Measurements from ENCODE around the gene CHRNG.

Gene CHRNG

DNA sequence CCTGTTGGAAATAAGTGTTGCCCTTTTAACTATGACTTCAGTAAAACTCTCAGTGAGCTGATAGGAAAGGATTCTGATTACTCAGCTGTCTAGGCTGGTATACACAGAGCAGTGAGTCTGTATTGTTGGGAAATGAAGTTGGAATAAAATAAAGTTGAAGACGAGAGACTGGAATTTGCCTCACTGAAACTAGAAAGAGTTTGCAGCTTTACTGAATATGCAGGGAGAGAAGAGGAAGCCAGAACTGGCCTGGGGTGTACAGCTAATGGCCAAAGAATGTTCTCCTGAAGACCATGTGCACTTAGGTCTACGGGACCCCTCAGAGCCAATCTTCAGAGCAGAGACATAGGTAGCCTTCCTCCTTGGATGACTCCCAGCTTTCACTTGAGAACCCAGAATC, 37.5 kb downstream of the CHRNG start:
- DNase-seq (ENCODE audit: low read depth) = peak; percentile 42

DNA sequence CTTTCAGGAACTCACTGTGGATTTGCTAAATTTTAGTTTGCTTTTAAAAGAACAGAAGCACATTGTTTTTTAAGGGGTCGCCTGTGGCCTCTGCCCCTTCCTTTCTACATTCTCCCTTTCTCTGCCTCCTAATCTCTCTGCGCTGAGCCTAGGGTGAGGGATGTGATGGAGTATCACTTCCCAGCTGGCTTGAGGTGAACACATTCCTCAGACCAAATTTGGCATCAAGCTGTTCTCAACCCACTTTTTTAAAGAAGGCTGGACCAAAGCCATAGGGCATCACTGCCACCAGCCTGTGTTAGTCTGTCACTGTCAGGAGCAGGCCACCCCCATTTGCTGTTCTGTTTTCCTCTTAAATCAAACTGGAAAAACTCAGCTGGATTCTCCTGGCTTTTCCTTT, 38.3 kb downstream of the CHRNG start:
- no peak for DNase-seq (ENCODE audit: low read depth)

DNA sequence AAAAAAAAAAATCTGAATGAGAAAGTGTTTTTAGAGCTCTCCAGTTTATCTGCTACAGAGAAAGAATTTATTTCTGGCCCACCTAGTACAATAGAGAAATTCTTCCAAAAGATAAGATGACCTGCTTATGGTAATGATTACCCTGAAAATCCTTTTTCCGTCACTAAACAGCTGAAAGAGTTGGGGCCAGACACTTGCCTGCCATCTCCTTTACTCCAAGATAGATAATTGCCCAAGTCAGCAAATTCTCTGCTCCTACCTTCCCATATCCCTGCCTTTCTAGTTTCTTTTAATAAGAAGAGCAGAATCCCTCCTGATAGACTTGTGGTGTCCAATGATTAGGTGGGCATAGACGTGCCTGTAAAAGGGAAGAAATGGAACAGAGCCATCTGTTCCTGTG, 39.1 kb downstream of the CHRNG start:
- DNase-seq (ENCODE audit: low read depth) = no peak

DNA sequence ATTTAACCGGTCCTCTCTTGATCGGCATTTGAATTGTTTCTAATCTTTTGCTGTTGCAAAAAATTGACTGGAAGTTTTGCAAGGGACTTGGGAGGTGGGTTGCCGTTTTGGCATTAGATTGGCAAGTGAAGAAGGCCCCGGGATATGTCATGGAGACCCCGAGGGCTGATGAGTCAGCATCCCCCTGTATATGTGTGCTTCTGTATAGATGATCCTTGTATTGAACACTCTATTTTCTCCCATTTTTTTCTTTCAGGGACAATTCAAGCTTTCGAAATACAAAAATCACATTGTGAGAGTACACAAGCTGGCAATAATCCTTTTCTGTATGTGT, 41.1 kb downstream of the CHRNG start:
- DNase-seq (ENCODE audit: low read depth) = no peak

DNA sequence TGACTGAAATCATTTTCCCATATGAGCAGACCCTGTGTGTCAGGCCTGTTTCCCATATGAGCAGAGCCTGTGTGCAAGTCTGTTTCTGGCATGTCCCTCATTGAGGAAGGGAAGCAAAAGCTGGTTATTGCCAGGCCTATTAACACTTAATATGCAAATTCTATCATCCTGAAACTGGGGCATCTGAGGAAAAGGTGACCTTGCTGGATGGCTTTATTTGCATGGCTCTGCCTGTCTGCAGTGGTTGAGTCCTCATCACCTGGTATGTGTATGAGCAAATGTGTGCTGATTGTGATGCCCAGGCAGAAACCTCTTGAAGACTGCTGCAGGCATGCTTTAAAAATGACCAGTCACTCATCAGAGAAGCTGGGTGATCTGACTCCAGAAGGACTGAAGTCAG, 42.2 kb downstream of the CHRNG start:
- no peak for DNase-seq (ENCODE audit: low read depth)

DNA sequence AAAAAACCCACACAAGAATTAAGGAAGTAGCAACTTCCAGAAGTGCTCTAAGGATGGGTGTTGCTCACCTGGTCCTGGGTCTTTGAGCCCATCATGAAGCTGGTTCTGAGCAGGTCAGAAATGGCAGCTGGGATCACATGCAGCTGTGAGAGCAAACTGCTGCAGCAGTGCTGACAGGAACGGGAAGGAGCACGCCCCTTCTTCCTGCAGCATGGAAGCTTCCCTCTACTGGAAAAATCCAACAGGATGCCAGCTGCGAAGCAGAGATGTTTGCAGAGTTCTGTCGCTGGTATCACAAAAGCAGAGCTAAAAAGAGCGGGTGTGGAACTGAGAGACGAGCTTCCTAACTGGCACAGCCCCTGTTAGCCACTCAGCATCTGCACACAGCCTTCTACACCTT, 44.7 kb downstream of the CHRNG start:
- no peak for DNase-seq (ENCODE audit: low read depth)

DNA sequence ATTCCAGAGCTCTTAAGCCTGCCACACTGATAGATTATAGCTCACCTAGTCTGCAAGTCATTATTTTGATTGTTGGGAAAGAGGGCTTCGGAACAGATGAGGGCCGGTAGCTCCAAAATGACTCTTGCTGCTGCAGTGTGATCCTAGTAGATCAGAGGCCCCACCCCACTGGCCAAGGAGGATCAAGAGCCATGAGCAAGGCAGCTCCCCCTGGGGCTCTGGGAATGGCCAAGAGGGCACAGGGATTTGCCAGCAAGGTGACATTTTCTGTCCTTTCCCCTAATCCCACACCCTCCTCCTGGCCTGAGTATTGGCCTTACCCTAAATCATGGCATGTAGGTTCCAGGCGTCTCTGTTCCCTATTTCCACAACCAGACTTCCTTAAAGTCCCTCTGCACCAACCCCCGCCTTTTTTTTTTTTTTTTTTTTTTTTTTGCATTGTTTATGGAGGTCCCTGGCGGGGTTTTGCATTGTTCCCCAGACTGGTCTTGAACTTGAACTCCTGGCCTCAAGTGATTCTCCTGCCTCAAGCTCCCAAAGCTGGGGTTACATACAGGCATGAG, 47.5 kb downstream of the CHRNG start:
- DNase-seq (ENCODE audit: low read depth) = no peak

DNA sequence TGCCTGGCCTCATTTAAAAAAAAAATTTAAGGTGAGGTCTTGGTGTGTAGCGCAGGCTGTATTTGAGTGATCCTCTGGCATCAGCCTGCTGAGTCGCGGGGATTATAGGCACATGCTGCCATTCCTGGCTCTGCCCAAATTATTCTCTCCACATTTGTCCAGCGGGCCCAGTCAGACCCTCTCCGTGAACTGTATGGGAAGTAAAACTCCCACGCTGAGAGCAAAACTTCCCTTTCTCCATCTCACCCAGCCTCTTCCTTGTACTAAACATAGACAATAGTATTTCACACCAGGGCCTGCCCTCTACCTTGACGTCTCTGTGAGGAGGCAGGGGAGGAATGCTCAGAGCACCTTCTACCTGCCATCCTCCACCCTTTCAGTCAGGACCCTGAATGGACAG, 48.0 kb downstream of the CHRNG start:
- no peak for DNase-seq (ENCODE audit: low read depth)

DNA sequence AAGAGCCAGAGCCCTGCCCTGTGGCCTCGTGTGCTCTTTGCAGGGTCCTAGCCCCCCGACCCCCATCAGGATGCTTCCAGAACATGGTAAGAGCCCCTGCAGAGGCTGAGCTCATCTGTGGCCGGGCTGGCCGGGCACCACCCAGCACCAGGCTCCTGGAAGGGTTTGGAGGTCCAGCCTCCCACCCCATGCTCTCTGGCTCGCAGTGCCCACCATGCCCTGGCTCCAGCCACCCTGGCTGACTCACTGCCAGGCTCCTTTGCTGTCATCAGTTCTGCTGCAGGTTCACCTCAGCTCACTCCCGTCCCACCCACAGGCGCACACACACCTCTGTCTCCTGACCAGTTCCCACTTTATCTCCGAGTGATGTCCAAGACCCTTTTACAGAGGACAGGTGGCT, 48.5 kb downstream of the CHRNG start:
- DNase-seq (ENCODE audit: low read depth) = no peak

DNA sequence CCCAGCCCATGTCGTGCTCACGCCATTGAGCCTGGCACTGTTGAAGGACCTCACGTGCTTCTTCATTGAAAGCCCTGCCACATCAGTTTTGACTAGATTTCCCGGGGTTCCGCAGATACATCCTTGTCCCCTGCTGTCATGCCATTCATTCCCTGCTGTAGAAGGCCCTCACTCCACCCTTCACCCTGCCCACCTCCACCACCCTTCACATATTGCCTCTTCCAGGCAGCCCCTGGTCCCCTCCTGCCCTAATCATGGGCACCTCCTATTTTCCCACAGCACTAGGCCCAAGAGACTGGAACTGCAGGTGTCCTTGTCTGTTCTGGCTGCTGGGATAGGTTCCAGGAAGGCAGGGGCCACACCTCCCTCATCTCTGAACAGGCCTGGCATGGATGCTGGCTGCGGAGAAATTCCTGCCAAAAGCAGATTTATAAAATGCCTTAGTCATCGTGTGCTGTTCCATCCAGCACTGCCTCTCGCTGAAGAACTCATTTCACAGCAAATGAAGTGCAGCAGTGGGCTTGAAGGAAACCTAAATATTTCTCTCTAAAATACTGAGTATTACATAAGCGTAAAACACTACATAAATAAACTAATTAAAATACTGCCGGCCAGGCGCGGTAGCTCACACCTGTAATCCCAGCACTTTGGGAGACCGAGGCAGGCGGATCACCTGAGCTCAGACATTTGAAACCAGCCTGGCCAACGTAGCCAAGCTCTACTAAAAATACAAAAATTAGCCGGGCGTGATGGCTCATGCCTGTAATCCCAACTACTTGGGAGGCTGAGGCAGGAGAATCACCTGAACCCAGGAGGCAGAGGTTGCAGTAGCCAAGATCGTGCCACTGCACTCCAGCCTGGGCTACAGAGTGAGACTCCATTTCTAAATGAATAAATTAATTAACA, 49.4 kb downstream of the CHRNG start:
- peak; percentile 80 for DNase-seq (ENCODE audit: low read depth)

DNA sequence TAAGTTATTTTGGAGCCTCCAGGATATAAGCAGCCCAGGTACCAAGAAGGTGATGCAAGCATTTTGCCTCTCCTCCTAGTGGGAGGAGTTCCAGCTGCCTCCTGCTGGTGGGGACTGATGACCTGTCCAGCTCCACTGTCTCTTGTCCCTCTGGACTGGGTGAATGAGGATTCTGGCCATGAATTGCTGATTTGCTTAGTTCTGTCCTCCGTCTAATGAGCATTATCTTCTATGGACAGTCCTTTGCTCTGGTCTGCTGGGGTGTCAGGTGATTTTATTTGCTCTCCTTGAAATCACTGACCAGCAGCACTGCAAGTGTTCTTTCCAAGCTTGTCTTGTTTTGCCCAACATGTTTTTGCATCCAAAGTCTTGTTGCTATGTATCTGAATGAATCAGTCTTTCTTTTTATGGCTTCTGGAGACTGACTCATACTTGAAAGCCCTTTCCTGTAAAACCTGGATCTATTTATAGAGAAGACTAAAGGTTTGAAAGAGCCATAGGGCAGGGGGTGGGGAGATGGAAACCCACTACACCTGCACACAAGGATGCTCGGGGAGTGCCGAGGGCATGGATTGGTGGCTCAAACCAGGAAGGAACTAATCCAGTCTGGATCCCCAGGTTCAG, 53.4 kb downstream of the CHRNG start:
- peak; percentile 91 for DNase-seq (ENCODE audit: low read depth)

DNA sequence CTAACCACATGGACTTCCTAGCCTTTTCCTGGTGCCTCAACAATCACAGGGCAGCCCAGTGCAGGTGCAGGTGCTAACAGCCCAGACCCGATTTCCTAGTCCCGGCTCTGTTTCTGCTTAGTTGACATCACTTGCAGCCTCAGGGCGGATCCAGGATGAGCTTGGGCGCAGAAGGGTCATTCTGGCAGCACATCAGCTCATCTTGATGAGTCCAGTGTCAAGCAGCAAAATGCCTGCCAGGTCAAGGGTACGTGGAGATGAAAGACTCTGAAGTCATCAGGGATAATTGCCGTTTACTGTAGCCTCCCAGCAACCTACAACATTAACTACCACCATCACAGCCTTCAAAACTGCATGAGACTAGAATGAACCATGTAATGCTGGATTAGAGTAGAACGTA, 54.5 kb downstream of the CHRNG start:
- no peak for DNase-seq (ENCODE audit: low read depth)
